HepG2 (cell line): ENCODE data around the gene CCDC178. TPM values are rescaled to one million over a fixed set of nuclear protein-coding genes. Genes with fewer than 3 reads are reported as not detected.
A peak's percentile ranks its signal among the peaks of the same experiment; 100 is the strongest.

ENCODE experiments used
- ATAC-seq: fragments of 200-7000 bp; cut with Tn5 transposase; 3 replicates; pipeline ENCODE4 v1.9.1; 2020; ENCODE audit warnings: mild to moderate bottlenecking, moderate library complexity
- BruUV-seq: library from RNA; stranded (reverse); fragments of 400-500 nt; replicated peaks from 2 replicates; lab custom pipeline; 2021; lab: Mats Ljungman, UMichigan
- CTCF ChIA-PET: fragments of 300-600 bp; formaldehyde crosslinking; extraction: SDS; loops from one replicate; lab custom pipeline; 2021; ENCODE audit warnings: low total read pairs, inconsistent platforms, low intra/inter-chr PET ratio; lab: Yijun Ruan, JAX
- POLR2A ChIA-PET: fragments of 350-600 bp; sonication (Branson Sonifier 250); formaldehyde crosslinking; loops from one replicate; lab custom pipeline; 2020; ENCODE audit warnings: antibody characterized with exemption, inconsistent platforms; lab: Yijun Ruan, JAX
- DNase-seq: peaks from one replicate; pipeline ENCODE4 v3.0.0-alpha.2; 2015; ENCODE audit warnings: low spot score
- FAIRE-seq: peaks from 3 replicates; lab custom pipeline; 2011; peaks lifted over from hg19 to GRCh38; lab: Jason Lieb, UNC
- H2AFZ ChIP-seq: one replicate; pipeline ENCODE4 v1.6.1; 2011; ENCODE audit warnings: low read length, inconsistent platforms
- H3K27ac ChIP-seq: fragments of 300-600 bp; 3 replicates; pipeline ENCODE4 v1.8.0; 2011; ENCODE audit warnings: mixed run types, mild to moderate bottlenecking, mixed read lengths, low read length, inconsistent platforms; ENCODE audit not compliant: insufficient read depth; ENCODE audit errors: extremely low read length
- H3K27me3 ChIP-seq, 2 experiments: fragments of 200-600 bp in 1 of 2; 2 replicates in 1 of 2; 3 replicates in 1 of 2; pipeline versions ENCODE4 v1.6.0 to v1.8.0; 2011; ENCODE audit warnings: low read length in 2 of 2, mild to moderate bottlenecking in 2 of 2, moderate library complexity in 2 of 2, inconsistent platforms in 1 of 2; ENCODE audit not compliant: insufficient read depth in 2 of 2, control insufficient read depth in 1 of 2
- H3K36me3 ChIP-seq, 2 experiments: fragments of 200-600 bp in 1 of 2; replicated peaks in 1 of 2; 2 replicates in 1 of 2; 3 replicates in 1 of 2; pipeline versions ENCODE4 v1.5.1 to v1.8.0; 2011; ENCODE audit warnings: low read length in 2 of 2, inconsistent platforms in 1 of 2; ENCODE audit not compliant: insufficient read depth in 2 of 2, control insufficient read depth in 1 of 2
- H3K4me1 ChIP-seq: 2 replicates; pipeline ENCODE4 v1.5.1; 2012; ENCODE audit warnings: low read length, inconsistent platforms; ENCODE audit not compliant: insufficient read depth
- H3K4me2 ChIP-seq: 2 replicates; pipeline ENCODE4 v1.6.0; 2011; ENCODE audit warnings: low read depth, low read length, inconsistent platforms
- H3K4me3 ChIP-seq, 3 experiments: fragments of 200-600 bp in 1 of 3; sonication (generic), shearing (Covaris generic) in 1 of 3; replicated peaks in 1 of 3; 2 replicates each; pipeline ENCODE4 v1.5.1; 2011 to 2016; ENCODE audit warnings: low read length in 3 of 3, inconsistent platforms in 2 of 3, low read depth in 2 of 3, mild to moderate bottlenecking in 2 of 3, control low read depth in 1 of 3, mixed read lengths in 1 of 3; ENCODE audit not compliant: insufficient read depth in 1 of 3
- H3K79me2 ChIP-seq: one replicate; pipeline ENCODE4 v1.6.1; 2011; ENCODE audit warnings: low read length, inconsistent platforms; ENCODE audit not compliant: insufficient read depth
- H3K9ac ChIP-seq: 2 replicates; pipeline ENCODE4 v1.6.0; 2011; ENCODE audit warnings: mild to moderate bottlenecking, low read depth, low read length, inconsistent platforms; ENCODE audit not compliant: insufficient read depth
- H3K9me3 ChIP-seq: 2 replicates; pipeline ENCODE4 v1.5.1; 2012; ENCODE audit warnings: mild to moderate bottlenecking, low read length
- H4K20me1 ChIP-seq: 2 replicates; pipeline ENCODE4 v1.6.0; 2011; ENCODE audit warnings: inconsistent platforms, mild to moderate bottlenecking, low read length, moderate library complexity; ENCODE audit not compliant: insufficient read depth
- ARNTL ChIP-seq: sonication (generic); formaldehyde crosslinking; IDR thresholded peaks from 2 replicates; pipeline ENCODE4 v1.4.0; 2020; ENCODE audit warnings: mild to moderate bottlenecking, missing genetic modification reagents
- BCL3 ChIP-seq: sonication (generic); formaldehyde crosslinking; IDR thresholded peaks from 2 replicates; pipeline ENCODE4 v1.5.1; 2020; ENCODE audit warnings: mild to moderate bottlenecking, missing genetic modification reagents, moderate library complexity
- GFI1 ChIP-seq: sonication (generic); formaldehyde crosslinking; IDR thresholded peaks from 2 replicates; pipeline ENCODE4 v1.5.0; 2020; ENCODE audit warnings: missing genetic modification reagents, mild to moderate bottlenecking, borderline replicate concordance
- NR2C2 ChIP-seq: sonication (generic); formaldehyde crosslinking; IDR thresholded peaks from 2 replicates; pipeline ENCODE4 v1.4.0; 2020; ENCODE audit warnings: missing genetic modification reagents, mild to moderate bottlenecking, moderate library complexity, borderline replicate concordance
- TEF ChIP-seq: sonication (generic); formaldehyde crosslinking; IDR thresholded peaks from 2 replicates; pipeline ENCODE4 v1.5.0; 2020; ENCODE audit warnings: missing genetic modification reagents
- THYN1 ChIP-seq: sonication (generic); formaldehyde crosslinking; IDR thresholded peaks from 2 replicates; pipeline ENCODE4 v1.8.1; 2023; ENCODE audit warnings: low read depth, mild to moderate bottlenecking, moderate library complexity, missing genetic modification reagents, borderline replicate concordance
- TSC22D2 ChIP-seq: sonication (generic); formaldehyde crosslinking; IDR thresholded peaks from 2 replicates; pipeline ENCODE4 v1.5.1; 2020; ENCODE audit warnings: missing genetic modification reagents, mild to moderate bottlenecking, borderline replicate concordance
- U2AF2 ChIP-seq: fragments of 200-400 bp; formaldehyde crosslinking; IDR thresholded peaks from 2 replicates; pipeline ENCODE4 v1.6.1; 2017; ENCODE audit warnings: low read depth, mild to moderate bottlenecking, low read length
- ZNF235 ChIP-seq: sonication (generic); formaldehyde crosslinking; IDR thresholded peaks from 2 replicates; pipeline ENCODE4 v1.8.1; 2023; ENCODE audit warnings: mild to moderate bottlenecking, missing genetic modification reagents, borderline replicate concordance
- ZNF570 ChIP-seq: sonication (generic); formaldehyde crosslinking; IDR thresholded peaks from 2 replicates; pipeline ENCODE4 v1.4.0; 2020; ENCODE audit warnings: mild to moderate bottlenecking, missing genetic modification reagents, borderline replicate concordance
- ZNF598 ChIP-seq: sonication (generic); formaldehyde crosslinking; IDR thresholded peaks from 2 replicates; pipeline ENCODE4 v1.5.1; 2020; ENCODE audit warnings: mild to moderate bottlenecking, missing genetic modification reagents, borderline replicate concordance
- ZNF644 ChIP-seq: IDR thresholded peaks from 2 replicates; pipeline ENCODE4 v1.6.1; 2016; ENCODE audit warnings: low read depth
- ZNF768 ChIP-seq: sonication (generic); formaldehyde crosslinking; IDR thresholded peaks from 2 replicates; pipeline ENCODE4 v1.4.0; 2020; ENCODE audit warnings: missing genetic modification reagents
- WGBS: methylation state at CpG from one replicate; pipeline ENCODE4 v1.1.6; 2017; ENCODE audit warnings: low lambda C conversion rate; 5-methylcytosine and 5-hydroxymethylcytosine counted together
- in situ Hi-C: cut with HindIII; loops from 2 replicates; pipeline ENCODE4 v1.10.0; 2017; ENCODE audit warnings: low pct_unique_long_range_greater_than_20kb; ENCODE audit not compliant: extremely low pct_ligation_motif_present
- intact Hi-C: fragments of 100-400 bp; cut with micrococcal nuclease; formaldehyde crosslinking; loops from one replicate; pipeline ENCODE4 v1.10.0; 2022; ENCODE audit not compliant: unreplicated experiment
- polyA plus RNA-seq, 8 experiments: library from polyadenylated mRNA; depleted of rRNA in 3 of 8; stranded (reverse) in 7 of 8; unstranded in 1 of 8; fragments of >200 nt; fragmentation: Illumina TruSeq in 4 of 8; extraction: Trizol in 4 of 8; gene quantifications; 2 replicates each; pipeline versions ENCODE4 v1.2.1 to v1.2.3, GENCODE V29; 2011 to 2016; ENCODE audit warnings: low read depth in 4 of 8, missing spikeins in 1 of 8, mixed read lengths in 1 of 8; ENCODE audit not compliant: insufficient read depth in 1 of 8
- total RNA-seq, 5 experiments: library from RNA; depleted of rRNA; stranded (reverse); fragments of >200 nt; fragmentation: Illumina TruSeq; extraction: Trizol; gene quantifications; 2 replicates each; pipeline ENCODE4 v1.2.3, GENCODE V29; 2016; ENCODE audit warnings: low read depth in 1 of 5

Gene CCDC178
- total and polyA plus RNA-seq, 2 of the 13 experiments (the other 11 are each of a cell fraction or from before 2014, with no cell fraction given), result not detected

- ATAC-seq, result peak; percentile 40; the same call in 2 of the 3 replicates
- DNase-seq, result no peak
- Histone ChIP-seq H3K9ac (no peak overlapping the region), H3K27me3 (no peaks in the 10 kb centered on the region; a peak in 1 of 5 replicates), H2AFZ (no peak overlapping the region), H3K79me2 (no peaks in the 10 kb centered on the region), H3K4me2 (no peak overlapping the region), H3K4me1 (no peaks in the 10 kb centered on the region), H3K9me3 (no peaks in the 10 kb centered on the region), H4K20me1 (no peaks in the 10 kb centered on the region), H3K4me3 (no peak overlapping the region), H3K27ac (no peak overlapping the region), H3K36me3 (no peaks in the 10 kb centered on the region)
- no TSS peak for BruUV-seq
- FAIRE-seq, result no peak
- ChIA-PET POLR2A (no interaction called here), CTCF (no interaction called here)
- 0% methylated on average over 6 of the region's 6 CpGs for WGBS
- in situ Hi-C loops (no loop called here), intact Hi-C loops (no loop called here)
- TF ChIP-seq ZNF570 (CRISPR knock-in tag) (no peak), U2AF2 (no peak), GFI1 (no peak), ZNF768 (CRISPR knock-in tag) (peak; percentile 69; the same call in 1 of the 2 replicates), TSC22D2 (no peak)
These were observed 157.7 kb downstream of the CCDC178 start for GRCh38 chr18:33282709-33283333.

DNA sequence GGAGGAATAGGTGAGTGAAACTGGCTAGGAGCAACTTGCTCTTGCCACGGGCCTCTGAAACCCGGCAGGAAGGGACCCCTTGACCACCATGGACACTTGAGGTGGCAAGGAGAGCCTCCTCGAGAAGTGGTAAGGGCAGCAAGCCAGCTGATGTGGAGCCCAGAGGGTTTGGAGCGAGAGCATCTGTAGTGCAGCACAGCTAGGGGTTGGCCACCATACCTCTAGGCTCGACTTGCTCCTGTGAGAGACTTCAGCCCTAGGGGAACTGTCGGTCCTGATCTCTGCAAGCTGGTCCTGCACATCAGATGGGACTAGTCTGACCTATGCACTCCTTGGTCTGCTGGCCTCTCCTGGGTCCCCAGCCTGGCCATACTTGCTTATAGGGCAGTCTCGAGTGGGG is 158.4 kb downstream of the CCDC178 start:
- in situ Hi-C loops, result no loop called here
- TF ChIP-seq THYN1, result no peak
- TF ChIP-seq NR2C2 (CRISPR knock-in tag), result no peak
- no peak for TF ChIP-seq ZNF644
- no peak for TF ChIP-seq ZNF598 (CRISPR knock-in tag)
- no peak for TF ChIP-seq ARNTL (CRISPR knock-in tag)
- TF ChIP-seq TEF (CRISPR knock-in tag), result no peak
- no peak for TF ChIP-seq BCL3 (CRISPR knock-in tag)
- TF ChIP-seq ZNF235 (CRISPR knock-in tag), result no peak

More for the DNA sequence above, 158.4 kb downstream of the CCDC178 start:
- no peaks in the 10 kb centered on the region for H3K36me3 ChIP-seq
- intact Hi-C loops, result no loop called here
- CTCF ChIA-PET, result no interaction called here
- DNase-seq (no peak), FAIRE-seq (no peak), ATAC-seq (no peak; the same call in 2 of the 3 replicates)
- no peak overlapping the region for H3K27ac ChIP-seq
- POLR2A ChIA-PET, result no interaction called here
- H3K27me3 ChIP-seq, result no peaks in the 10 kb centered on the region; a peak in 1 of 5 replicates
- WGBS, result 0% methylated on average over 3 of the region's 7 CpGs
- no peaks in the 10 kb centered on the region for H3K9me3 ChIP-seq
- H3K9ac ChIP-seq, result no peak overlapping the region
- no peaks in the 10 kb centered on the region for H3K79me2 ChIP-seq
- H3K4me2 ChIP-seq, result no peak overlapping the region
- no peak overlapping the region for H2AFZ ChIP-seq
- BruUV-seq, result no TSS peak
- no peaks in the 10 kb centered on the region for H3K4me1 ChIP-seq
- H4K20me1 ChIP-seq, result no peaks in the 10 kb centered on the region
- H3K4me3 ChIP-seq, result no peak overlapping the region
